Natural killer cell (primary cell): ENCODE measurements around the gene PDLIM7. TPM values are rescaled to one million over a fixed set of nuclear protein-coding genes. Genes with fewer than 3 reads are reported as not detected.

Experiments used
- ATAC-seq, 3 donors: fragments of 150-1000 bp in 2 of 3; fragments of 200-7000 bp in 1 of 3; cut with Tn5 transposase; 1 replicate in 1 of 3; 2 replicates in 2 of 3; pipeline ENCODE4 v1.10.0; 2021; ENCODE audit warnings: mild to moderate bottlenecking in 2 of 3, moderate library complexity in 2 of 3
- DNase-seq, 2 donors: peaks; one replicate each; pipeline versions ENCODE4 v3.0.0 to v3.0.0-alpha.2; 2013 to 2021; ENCODE audit warnings: mixed read lengths in 1 of 2
- H3K27ac ChIP-seq: one replicate; pipeline ENCODE4 v1.5.1; 2013; ENCODE audit warnings: mild to moderate bottlenecking, low read length
- H3K27me3 ChIP-seq: one replicate; pipeline ENCODE4 v1.6.1; 2013; ENCODE audit warnings: low read length; ENCODE audit not compliant: control insufficient read depth, insufficient read depth
- H3K36me3 ChIP-seq: one replicate; pipeline ENCODE4 v1.6.1; 2013; ENCODE audit warnings: low read length; ENCODE audit not compliant: control insufficient read depth, insufficient read depth
- H3K4me1 ChIP-seq: one replicate; pipeline ENCODE4 v1.6.1; 2013; ENCODE audit warnings: low read length; ENCODE audit not compliant: control insufficient read depth, insufficient read depth
- H3K4me3 ChIP-seq: one replicate; pipeline ENCODE4 v1.5.1; 2013; ENCODE audit warnings: low read length
- H3K9me3 ChIP-seq: one replicate; pipeline ENCODE4 v1.6.1; 2013; ENCODE audit warnings: low read length; ENCODE audit not compliant: control insufficient read depth, insufficient read depth
- H3K27ac Mint-ChIP-seq, 2 donors: one replicate each; pipeline ENCODE4 v1.8.0; 2022; ENCODE audit warnings: mild to moderate bottlenecking in 2 of 2, mixed read lengths in 2 of 2, moderate library complexity in 1 of 2
- H3K27me3 Mint-ChIP-seq, 2 donors: one replicate each; pipeline ENCODE4 v1.8.0; 2022; ENCODE audit warnings: low read depth in 2 of 2, mixed read lengths in 2 of 2
- H3K36me3 Mint-ChIP-seq: one replicate; pipeline ENCODE4 v1.8.0; 2022; ENCODE audit warnings: mixed read lengths
- H3K4me1 Mint-ChIP-seq, 2 donors: one replicate each; pipeline ENCODE4 v1.8.0; 2022; ENCODE audit warnings: mixed read lengths in 2 of 2
- H3K4me3 Mint-ChIP-seq: one replicate; pipeline ENCODE4 v1.8.0; 2022; ENCODE audit warnings: mild to moderate bottlenecking, moderate library complexity, mixed read lengths
- H3K9me3 Mint-ChIP-seq, 2 donors: one replicate each; pipeline ENCODE4 v1.8.0; 2022; ENCODE audit warnings: mixed read lengths in 2 of 2
- WGBS: methylation state at CpG from one replicate; pipeline ENCODE4 v1.1.7; 2013; ENCODE audit warnings: missing lambda C conversion rate; ENCODE audit not compliant: insufficient coverage; 5-methylcytosine and 5-hydroxymethylcytosine counted together
- intact Hi-C: fragments of 100-400 bp; cut with micrococcal nuclease; formaldehyde crosslinking; loops from one replicate; pipeline ENCODE4 v1.14.2; 2022
- total RNA-seq, 4 donors: library from RNA; stranded (reverse); fragments of 120-200 nt in 1 of 4; gene quantifications; one replicate each; pipeline versions ENCODE4 v1.2.3 to v1.2.4, GENCODE V29; 2013 to 2022
- TF ChIP-seq, protein P1 (sequence below): fragments of 200-600 bp; IDR thresholded peaks from one replicate; pipeline ENCODE4 v1.8.0; 2022; ENCODE audit warnings: antibody characterized with exemption

Gene PDLIM7, protein sequence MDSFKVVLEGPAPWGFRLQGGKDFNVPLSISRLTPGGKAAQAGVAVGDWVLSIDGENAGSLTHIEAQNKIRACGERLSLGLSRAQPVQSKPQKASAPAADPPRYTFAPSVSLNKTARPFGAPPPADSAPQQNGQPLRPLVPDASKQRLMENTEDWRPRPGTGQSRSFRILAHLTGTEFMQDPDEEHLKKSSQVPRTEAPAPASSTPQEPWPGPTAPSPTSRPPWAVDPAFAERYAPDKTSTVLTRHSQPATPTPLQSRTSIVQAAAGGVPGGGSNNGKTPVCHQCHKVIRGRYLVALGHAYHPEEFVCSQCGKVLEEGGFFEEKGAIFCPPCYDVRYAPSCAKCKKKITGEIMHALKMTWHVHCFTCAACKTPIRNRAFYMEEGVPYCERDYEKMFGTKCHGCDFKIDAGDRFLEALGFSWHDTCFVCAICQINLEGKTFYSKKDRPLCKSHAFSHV
- total RNA-seq, result 10 to 100 TPM in 2 of 3 donors, 1 to 10 TPM in 1; 9.7 to 58.7 (median 14.7) TPM
- total RNA-seq (2013), result 4.7 TPM

DNA sequence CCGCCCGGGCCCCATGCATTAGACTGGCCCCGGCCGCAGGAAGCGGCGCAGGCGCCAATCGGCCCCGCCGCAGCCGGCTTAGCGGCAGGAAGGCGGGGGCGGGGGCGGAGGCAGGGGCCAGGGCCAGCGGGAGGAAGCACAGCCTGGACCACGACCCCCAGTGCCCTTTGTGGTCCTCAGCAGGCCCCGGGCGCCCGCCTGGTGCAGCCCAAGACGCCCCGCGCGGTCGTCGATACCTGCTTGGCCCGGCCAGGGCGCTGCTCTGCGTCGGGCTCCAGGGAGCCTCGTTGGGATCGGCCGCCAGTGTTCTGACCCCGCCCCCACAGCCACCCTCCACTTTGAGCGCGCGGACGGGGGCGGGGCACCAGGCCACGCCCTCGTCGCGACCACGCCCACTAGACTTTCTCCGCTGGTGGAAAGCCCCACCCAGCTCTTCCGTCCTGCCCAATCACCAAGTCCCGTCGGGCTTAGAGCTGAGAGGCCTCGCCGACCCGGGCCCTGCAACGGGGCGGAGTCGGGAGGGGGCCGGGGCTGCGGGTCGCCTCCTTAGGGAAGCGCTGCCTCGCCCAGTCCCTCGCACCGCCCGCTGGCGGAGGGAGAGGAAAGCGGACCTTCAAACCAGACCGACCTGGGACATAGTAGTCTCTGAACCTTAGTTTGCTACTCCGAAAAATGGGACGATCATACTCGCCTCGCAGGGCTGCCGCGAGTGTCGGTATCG is at the start of gene PDLIM7:
Gene PDLIM7, minus strand, starts transcription at position 313 of the 721 bp plus-strand sequence. CDS start 1,092 bp downstream, outside the sequence.
- intact Hi-C loops, result loop anchor here (1.0 to 10.0 kb wide), 2 partner anchors 41 to 383 kb away; no protein-coding TSS in a partner anchor
- Histone ChIP-seq H3K4me1 (peaks cover 72% of the 10 kb centered on the region), H3K27me3 (peaks cover 5% of the 10 kb centered on the region), H3K4me3 (peak within 1 kb of the TSS; percentile 47), H3K27ac (no peak within 1 kb of the TSS), H3K9me3 (no peaks in the 10 kb centered on the region), H3K36me3 (no peaks in the 10 kb centered on the region)
- Mint-ChIP-seq H3K27ac (peak within 1 kb of the TSS; percentile 47 to 56), H3K4me1 (peaks cover 18 to 55% of the 10 kb centered on the region in 2 donors), H3K4me3 (peak within 1 kb of the TSS; percentile 82), H3K9me3 (no peaks in the 10 kb centered on the region), H3K27me3 (peaks cover 10 to 14% of the 10 kb centered on the region in 2 donors), H3K36me3 (no peaks in the 10 kb centered on the region)
- DNase-seq (peak; percentile 90 to 97), ATAC-seq (peak; percentile 88 to 94 (median 89))
- WGBS, result under 1% methylated on average over 73 of the region's 73 CpGs
- TF ChIP-seq, protein P1, sequence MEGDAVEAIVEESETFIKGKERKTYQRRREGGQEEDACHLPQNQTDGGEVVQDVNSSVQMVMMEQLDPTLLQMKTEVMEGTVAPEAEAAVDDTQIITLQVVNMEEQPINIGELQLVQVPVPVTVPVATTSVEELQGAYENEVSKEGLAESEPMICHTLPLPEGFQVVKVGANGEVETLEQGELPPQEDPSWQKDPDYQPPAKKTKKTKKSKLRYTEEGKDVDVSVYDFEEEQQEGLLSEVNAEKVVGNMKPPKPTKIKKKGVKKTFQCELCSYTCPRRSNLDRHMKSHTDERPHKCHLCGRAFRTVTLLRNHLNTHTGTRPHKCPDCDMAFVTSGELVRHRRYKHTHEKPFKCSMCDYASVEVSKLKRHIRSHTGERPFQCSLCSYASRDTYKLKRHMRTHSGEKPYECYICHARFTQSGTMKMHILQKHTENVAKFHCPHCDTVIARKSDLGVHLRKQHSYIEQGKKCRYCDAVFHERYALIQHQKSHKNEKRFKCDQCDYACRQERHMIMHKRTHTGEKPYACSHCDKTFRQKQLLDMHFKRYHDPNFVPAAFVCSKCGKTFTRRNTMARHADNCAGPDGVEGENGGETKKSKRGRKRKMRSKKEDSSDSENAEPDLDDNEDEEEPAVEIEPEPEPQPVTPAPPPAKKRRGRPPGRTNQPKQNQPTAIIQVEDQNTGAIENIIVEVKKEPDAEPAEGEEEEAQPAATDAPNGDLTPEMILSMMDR, result no peak

DNA sequence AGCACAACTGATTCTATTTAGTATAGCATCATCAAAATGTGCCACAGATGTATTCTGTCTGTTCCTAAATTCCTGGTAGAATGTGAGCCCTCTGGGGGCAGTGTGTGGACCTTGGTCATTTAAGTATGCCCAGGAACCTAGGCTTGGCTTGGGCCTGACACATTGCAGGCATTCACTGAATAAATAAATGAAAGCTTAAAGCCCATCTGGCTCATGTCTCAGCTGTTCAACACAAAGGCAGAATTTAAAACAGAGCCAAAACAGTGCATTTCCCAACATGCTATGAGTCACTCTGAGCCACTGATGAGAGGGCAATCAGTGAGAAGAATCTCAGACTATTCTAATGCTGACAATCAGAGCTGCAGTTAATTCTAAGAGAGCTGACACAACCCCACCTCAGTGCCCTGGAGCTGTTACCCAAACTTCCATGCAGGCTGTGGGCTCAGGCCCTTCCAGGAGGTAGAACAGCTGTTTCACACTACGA is 48.9 kb upstream of the PDLIM7 start:
- H3K36me3 Mint-ChIP-seq, result no peaks in the 10 kb centered on the region
- H3K27me3 Mint-ChIP-seq, result no peaks in the 10 kb centered on the region
- H3K27me3 ChIP-seq, result no peaks in the 10 kb centered on the region
- 96% methylated on average over 1 of the region's 1 CpG for WGBS
- TF ChIP-seq, protein P1, result no peak
- H3K4me1 Mint-ChIP-seq, result peaks cover 31 to 35% of the 10 kb centered on the region in 2 donors
- no peak overlapping the region for H3K27ac ChIP-seq
- H3K9me3 Mint-ChIP-seq, result no peaks in the 10 kb centered on the region
- H3K9me3 ChIP-seq, result no peaks in the 10 kb centered on the region
- no peak for DNase-seq
- H3K27ac Mint-ChIP-seq, result no peak overlapping the region
- H3K36me3 ChIP-seq, result peaks cover 3% of the 10 kb centered on the region
- H3K4me1 ChIP-seq, result no peaks in the 10 kb centered on the region
- no peak for ATAC-seq
- intact Hi-C loops, result no loop called here
- H3K4me3 Mint-ChIP-seq, result no peak overlapping the region
- no peak overlapping the region for H3K4me3 ChIP-seq

DNA sequence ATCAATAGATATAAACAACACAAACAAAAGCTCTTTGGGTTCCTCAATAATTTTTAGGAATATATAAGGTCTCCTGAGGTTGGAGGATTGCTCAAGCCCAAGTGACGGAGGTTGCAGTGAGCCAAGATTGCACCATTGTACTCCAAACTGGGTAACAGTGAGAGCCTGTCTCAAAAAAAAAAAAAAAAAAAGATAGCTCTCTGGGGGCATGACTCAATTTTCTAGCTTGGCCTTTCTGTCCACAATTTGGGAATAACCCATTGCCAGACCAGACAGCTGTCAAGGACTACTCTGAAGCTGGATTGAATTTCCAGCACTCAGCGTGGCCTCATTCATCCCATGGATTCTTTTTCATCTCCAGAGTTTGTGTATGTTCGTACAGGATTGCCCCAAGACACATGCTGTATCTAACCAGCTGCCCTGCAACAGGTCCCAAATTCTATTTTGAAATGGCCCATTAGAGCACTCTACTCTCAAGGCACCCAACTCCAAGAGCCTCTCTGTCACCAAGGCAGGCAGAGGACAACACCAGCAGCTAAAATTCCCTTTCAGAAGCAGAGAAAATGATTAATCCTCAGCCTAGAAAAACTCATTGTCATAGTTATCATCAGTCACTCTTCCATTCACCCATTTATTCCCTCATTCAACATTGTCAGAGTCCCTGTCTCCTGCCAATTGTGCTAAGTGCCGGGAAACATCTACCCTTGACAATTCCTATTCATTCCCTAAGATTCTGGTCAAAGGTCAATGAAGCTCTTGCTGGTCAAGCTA is 48.3 kb upstream of the PDLIM7 start:
- no peaks in the 10 kb centered on the region for H3K36me3 ChIP-seq
- no peak overlapping the region for H3K4me3 ChIP-seq
- H3K27ac Mint-ChIP-seq, result no peak overlapping the region
- WGBS, result 96% methylated on average over 4 of the region's 4 CpGs
- peaks cover 35 to 36% of the 10 kb centered on the region in 2 donors for H3K4me1 Mint-ChIP-seq
- no peaks in the 10 kb centered on the region for H3K27me3 ChIP-seq
- H3K9me3 ChIP-seq, result no peaks in the 10 kb centered on the region
- DNase-seq (no peak), ATAC-seq (no peak)
- H3K4me1 ChIP-seq, result no peaks in the 10 kb centered on the region
- intact Hi-C loops, result no loop called here
- no peak overlapping the region for H3K27ac ChIP-seq
- no peaks in the 10 kb centered on the region for H3K9me3 Mint-ChIP-seq
- H3K36me3 Mint-ChIP-seq, result no peaks in the 10 kb centered on the region
- no peaks in the 10 kb centered on the region for H3K27me3 Mint-ChIP-seq
- TF ChIP-seq, protein P1, result no peak
- H3K4me3 Mint-ChIP-seq, result no peak overlapping the region
